ENCODE data around the gene DKK2.

Gene DKK2

GRCh38 chr4:106907216-106907615 is 128.9 kb downstream of the DKK2 start:
- no peak for DNase-seq

- DNase-seq: no peak
Measured at GRCh38 chr4:106906728-106907127, 129.4 kb downstream of the DKK2 start.

GRCh38 chr4:106898621-106899230 is 137.4 kb downstream of the DKK2 start:
- DNase-seq: peak; percentile 0

GRCh38 chr4:106893903-106894302 is 142.2 kb downstream of the DKK2 start:
- no peak for DNase-seq

GRCh38 chr4:106893395-106893881 is 142.7 kb downstream of the DKK2 start:
- DNase-seq: no peak

GRCh38 chr4:106892786-106893185 is 143.3 kb downstream of the DKK2 start:
- no peak for DNase-seq

- DNase-seq: no peak
Measured at GRCh38 chr4:106875340-106875739, 160.8 kb downstream of the DKK2 start.
